H1 (cell line): Measurements from ENCODE around the gene CCR9. TPM values are rescaled to one million over a fixed set of nuclear protein-coding genes. Genes with fewer than 3 reads are reported as not detected.

ENCODE experiments used
- CTCF ChIA-PET: fragments of 300-600 bp; sonication (Branson Sonifier 250); formaldehyde crosslinking; loops from one replicate; lab custom pipeline; 2021; ENCODE audit not compliant: partially characterized antibody; lab: Charles Lee
- POLR2A ChIA-PET: fragments of 300-600 bp; sonication (Branson Sonifier 250); formaldehyde crosslinking; loops from one replicate; lab custom pipeline; 2021; ENCODE audit warnings: inconsistent platforms; ENCODE audit not compliant: partially characterized antibody; lab: Charles Lee
- DNase-seq, 2 experiments: peaks; one replicate each; pipeline versions ENCODE4 v3.0.0 to v3.0.0-alpha.2; 2010 to 2022; ENCODE audit warnings: low spot score in 2 of 2, low read depth in 1 of 2, mixed read lengths in 1 of 2
- FAIRE-seq: peaks from 2 replicates; lab custom pipeline; 2011; peaks lifted over from hg19 to GRCh38; lab: Jason Lieb, UNC
- H2AFZ ChIP-seq: 2 replicates; pipeline ENCODE4 v1.8.1; 2012; ENCODE audit warnings: low read length, inconsistent platforms
- H2AK5ac ChIP-seq: 2 replicates; pipeline ENCODE4 v1.6.1; 2013; ENCODE audit warnings: low read depth, low read length
- H2BK120ac ChIP-seq: replicated peaks from 2 replicates; pipeline ENCODE3; 2013; ENCODE audit warnings: low read depth, low read length, inconsistent platforms
- H2BK12ac ChIP-seq: 2 replicates; pipeline ENCODE4 v1.6.1; 2013; ENCODE audit warnings: low read depth, low read length
- H2BK15ac ChIP-seq: 2 replicates; pipeline ENCODE4 v1.6.1; 2013; ENCODE audit warnings: low read length
- H2BK20ac ChIP-seq: 2 replicates; pipeline ENCODE4 v1.6.1; 2013; ENCODE audit warnings: low read length
- H2BK5ac ChIP-seq: 2 replicates; pipeline ENCODE4 v1.6.1; 2013; ENCODE audit warnings: low read depth, low read length
- H3K14ac ChIP-seq: 2 replicates; pipeline ENCODE4 v1.6.1; 2013; ENCODE audit warnings: inconsistent platforms; ENCODE audit not compliant: insufficient read length
- H3K18ac ChIP-seq: 2 replicates; pipeline ENCODE4 v1.6.1; 2013; ENCODE audit warnings: low read length; ENCODE audit errors: extremely low read depth
- H3K23ac ChIP-seq: 2 replicates; pipeline ENCODE4 v1.6.1; 2013; ENCODE audit warnings: inconsistent platforms; ENCODE audit not compliant: insufficient read length
- H3K23me2 ChIP-seq: 2 replicates; pipeline ENCODE4 v1.6.1; 2013; ENCODE audit warnings: low read depth, low read length
- H3K27ac ChIP-seq: 2 replicates; pipeline ENCODE4 v1.6.1; 2011; ENCODE audit warnings: low read depth, low read length, inconsistent platforms
- H3K27me3 ChIP-seq, 4 experiments: replicated peaks in 1 of 4; 1 replicate in 1 of 4; 2 replicates in 3 of 4; pipeline versions ENCODE4 v1.6.1 to v1.8.1; 2011 to 2013; ENCODE audit warnings: low read length in 3 of 4, mild to moderate bottlenecking in 3 of 4, inconsistent platforms in 2 of 4, mixed read lengths in 2 of 4, moderate library complexity in 1 of 4; ENCODE audit not compliant: control insufficient read depth in 3 of 4, insufficient read depth in 3 of 4; ENCODE audit errors: extremely low read depth in 1 of 4
- H3K36me3 ChIP-seq, 4 experiments: 2 replicates each; pipeline versions ENCODE4 v1.6.1 to v1.8.1; 2011 to 2013; ENCODE audit warnings: mild to moderate bottlenecking in 4 of 4, low read length in 3 of 4, moderate library complexity in 2 of 4, control low read depth in 1 of 4, inconsistent platforms in 1 of 4; ENCODE audit not compliant: insufficient read depth in 4 of 4, control insufficient read depth in 2 of 4
- H3K4ac ChIP-seq: replicated peaks from 2 replicates; pipeline ENCODE3; 2013; ENCODE audit warnings: low read length, low read depth, mixed read lengths, inconsistent platforms; ENCODE audit not compliant: insufficient read length
- H3K4me1 ChIP-seq, 4 experiments: replicated peaks in 1 of 4; 1 replicate in 1 of 4; 2 replicates in 3 of 4; pipeline versions ENCODE4 v1.6.1 to v1.8.1; 2011 to 2013; ENCODE audit warnings: low read length in 3 of 4, inconsistent platforms in 2 of 4, mixed read lengths in 1 of 4; ENCODE audit not compliant: insufficient read depth in 4 of 4, control insufficient read depth in 3 of 4
- H3K4me2 ChIP-seq, 2 experiments: 2 replicates each; pipeline versions ENCODE4 v1.6.1 to v1.8.1; 2011 to 2013; ENCODE audit warnings: low read depth in 2 of 2, low read length in 2 of 2, control low read depth in 1 of 2, inconsistent platforms in 1 of 2, mild to moderate bottlenecking in 1 of 2; ENCODE audit not compliant: insufficient read depth in 1 of 2
- H3K4me3 ChIP-seq, 4 experiments: fragments of 200-600, 300-600 bp in 1 of 4; sonication (generic), shearing (Covaris generic), sonication (Bioruptor Twin) in 1 of 4; 2 replicates each; pipeline versions ENCODE4 v1.5.1 to v1.8.1; 2011 to 2016; ENCODE audit warnings: low read length in 4 of 4, low read depth in 3 of 4, control low read depth in 2 of 4, inconsistent platforms in 2 of 4, mild to moderate bottlenecking in 2 of 4, mixed read lengths in 1 of 4, moderate library complexity in 1 of 4; ENCODE audit not compliant: insufficient read depth in 2 of 4; ENCODE audit errors: extremely low read depth in 1 of 4
- H3K56ac ChIP-seq: replicated peaks from 2 replicates; pipeline ENCODE3; 2013; ENCODE audit warnings: low read depth, mild to moderate bottlenecking, mixed read lengths, low read length, inconsistent platforms; ENCODE audit not compliant: insufficient read length
- H3K79me1 ChIP-seq: 2 replicates; pipeline ENCODE4 v1.6.1; 2013; ENCODE audit warnings: low read depth, low read length, control low read depth
- H3K79me2 ChIP-seq, 2 experiments: 2 replicates each; pipeline versions ENCODE4 v1.6.1 to v1.8.1; 2012 to 2013; ENCODE audit warnings: low read length in 2 of 2, mild to moderate bottlenecking in 2 of 2, inconsistent platforms in 1 of 2; ENCODE audit not compliant: insufficient read depth in 2 of 2, control insufficient read depth in 1 of 2
- H3K9ac ChIP-seq, 4 experiments: replicated peaks in 1 of 4; 1 replicate in 1 of 4; 2 replicates in 3 of 4; pipeline versions ENCODE4 v1.6.1 to v1.8.1; 2011 to 2013; ENCODE audit warnings: low read depth in 3 of 4, low read length in 3 of 4, control low read depth in 2 of 4, mild to moderate bottlenecking in 2 of 4, moderate library complexity in 2 of 4, inconsistent platforms in 1 of 4; ENCODE audit errors: extremely low read depth in 1 of 4
- H3K9me3 ChIP-seq, 2 experiments: 2 replicates each; pipeline versions ENCODE4 v1.6.1 to v1.8.1; 2012 to 2013; ENCODE audit warnings: mild to moderate bottlenecking in 2 of 2, moderate library complexity in 2 of 2, control low read depth in 1 of 2, inconsistent platforms in 1 of 2, low read depth in 1 of 2, low read length in 1 of 2, mixed read lengths in 1 of 2; ENCODE audit not compliant: insufficient read depth in 2 of 2
- H4K20me1 ChIP-seq, 2 experiments: replicated peaks in 1 of 2; 2 replicates each; pipeline versions ENCODE3 to v1.8.1; 2011 to 2013; ENCODE audit warnings: inconsistent platforms in 2 of 2, low read length in 2 of 2, mild to moderate bottlenecking in 1 of 2; ENCODE audit not compliant: insufficient read depth in 2 of 2, control insufficient read depth in 1 of 2
- H4K5ac ChIP-seq: 2 replicates; pipeline ENCODE4 v1.6.1; 2013; ENCODE audit warnings: low read length, low read depth, mixed read lengths, inconsistent platforms; ENCODE audit not compliant: insufficient read length
- H4K8ac ChIP-seq: 2 replicates; pipeline ENCODE4 v1.8.0; 2013; ENCODE audit warnings: mild to moderate bottlenecking, moderate library complexity, low read length, inconsistent platforms; ENCODE audit not compliant: insufficient read depth; ENCODE audit errors: extremely low read depth
- H4K91ac ChIP-seq: replicated peaks from 2 replicates; pipeline ENCODE3; 2013; ENCODE audit warnings: low read length, mixed read lengths, inconsistent platforms; ENCODE audit not compliant: insufficient read length
- BACH1 ChIP-seq: IDR thresholded peaks from 2 replicates; pipeline ENCODE4 v1.6.1; 2012; ENCODE audit warnings: low read length, improper control_type of control experiment
- HDAC2 ChIP-seq, 2 experiments: fragments of 300-600 bp in 1 of 2; sonication (generic) in 1 of 2; IDR thresholded peaks; 2 replicates each; pipeline ENCODE4 v1.6.1; 2011 to 2012; ENCODE audit warnings: low read depth in 2 of 2, low read length in 2 of 2, mild to moderate bottlenecking in 2 of 2, moderate library complexity in 2 of 2, borderline replicate concordance in 1 of 2, inconsistent platforms in 1 of 2
- JUND ChIP-seq: IDR thresholded peaks from 2 replicates; pipeline ENCODE4 v1.6.1; 2011; ENCODE audit warnings: mild to moderate bottlenecking, improper control_type of control experiment, low read length
- KDM1A ChIP-seq: fragments of 200-600, 300-600 bp; sonication (generic); IDR thresholded peaks from 2 replicates; pipeline ENCODE4 v1.7.1; 2016; ENCODE audit warnings: mild to moderate bottlenecking, low read length, borderline replicate concordance
- KDM4A ChIP-seq: IDR thresholded peaks from one replicate; pipeline ENCODE4 v1.7.1; 2012; ENCODE audit warnings: low read depth, mild to moderate bottlenecking, moderate library complexity, low read length, inconsistent platforms; ENCODE audit not compliant: severe bottlenecking
- POU5F1 ChIP-seq: IDR thresholded peaks from 2 replicates; pipeline ENCODE4 v1.6.1; 2011; ENCODE audit warnings: low read depth, mild to moderate bottlenecking, low read length, moderate library complexity
- TEAD4 ChIP-seq: IDR thresholded peaks from 2 replicates; pipeline ENCODE4 v1.6.1; 2012; ENCODE audit warnings: low read depth, low read length, inconsistent platforms, mixed read lengths
- YY1 ChIP-seq: IDR thresholded peaks from 2 replicates; pipeline ENCODE4 v1.6.1; 2011; ENCODE audit warnings: low read depth, mild to moderate bottlenecking, low read length
- WGBS, 2 experiments: shearing (Covaris generic) in 1 of 2; methylation state at CpG; one replicate each; pipeline versions ENCODE4 v1.1.6 to v1.1.7; 2013 to 2015; ENCODE audit warnings: low lambda C conversion rate in 2 of 2, mixed read lengths in 2 of 2, inconsistent platforms in 1 of 2, low coverage in 1 of 2, missing lambda C conversion rate in 1 of 2; ENCODE audit not compliant: insufficient replicate concordance in 2 of 2, insufficient coverage in 1 of 2, insufficient read length in 1 of 2; ENCODE audit errors: extremely low coverage in 1 of 2, missing lambda C conversion rate in 1 of 2; 5-methylcytosine and 5-hydroxymethylcytosine counted together
- polyA plus RNA-seq, 7 experiments: library from polyadenylated mRNA; depleted of rRNA in 3 of 7; stranded (reverse) in 5 of 7; unstranded in 2 of 7; fragments of >200 nt in 5 of 7; fragments of 200-250 nt in 2 of 7; gene quantifications; 1 replicate in 5 of 7; 2 replicates in 1 of 7; 4 replicates in 1 of 7; pipeline versions ENCODE4 v1.2.1 to v1.2.3, GENCODE V29; 2011 to 2013; ENCODE audit warnings: missing spikeins in 2 of 7, mixed read lengths in 2 of 7
- total RNA-seq: library from RNA; stranded (reverse); fragmentation: NEBNext Ultra II Directional; extraction: Animal tissue kit (Norgen Biotek cat#: 25700); gene quantifications from 2 replicates; pipeline ENCODE4 v1.2.1, GENCODE V29; 2021
- TF ChIP-seq, protein P1 (sequence below): IDR thresholded peaks from 2 replicates; pipeline ENCODE4 v1.6.1; 2011; ENCODE audit warnings: low read length, improper control_type of control experiment
- TF ChIP-seq, protein P2 (sequence below), 3 experiments: IDR thresholded peaks; 1 replicate in 2 of 3; 2 replicates in 1 of 3; pipeline versions ENCODE4 v1.5.1 to v1.6.1; 2011; ENCODE audit warnings: low read length in 3 of 3, mild to moderate bottlenecking in 3 of 3, inconsistent platforms in 2 of 3, low read depth in 1 of 3, moderate library complexity in 1 of 3; ENCODE audit not compliant: insufficient read depth in 1 of 3; ENCODE audit errors: control extremely low read depth in 1 of 3

The CCR9 gene
- total and polyA plus RNA-seq, 2 of the 8 experiments (the other 6 are each of a cell fraction or from before 2014, with no cell fraction given), result not detected

DNA sequence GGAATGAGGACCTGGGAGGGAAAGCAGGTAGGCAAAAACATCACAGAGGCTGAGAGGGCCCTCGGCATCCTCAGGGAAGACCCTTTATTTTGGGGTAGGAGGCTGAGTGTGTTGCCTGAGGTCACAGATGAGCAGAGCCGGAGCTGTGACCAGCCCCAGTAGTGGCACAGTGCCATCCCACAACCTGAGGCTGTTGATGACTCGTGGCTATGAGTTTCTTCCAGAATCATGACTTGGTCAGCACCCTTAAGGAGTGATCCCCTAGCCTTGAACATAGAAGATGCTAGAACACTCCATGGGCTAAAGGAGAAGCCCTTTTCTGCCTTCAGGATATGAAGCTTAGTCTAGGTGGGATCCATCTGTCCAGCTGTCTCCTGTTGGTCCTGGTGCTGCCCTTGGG is 37.4 kb downstream of the CCR9 start:
- Histone ChIP-seq H3K79me2 (no peaks in the 10 kb centered on the region), H2BK12ac (no peak overlapping the region), H3K4me3 (no peak overlapping the region), H3K4me1 (no peaks in the 10 kb centered on the region), H3K4ac (no peak overlapping the region), H3K9me3 (no peaks in the 10 kb centered on the region), H2AK5ac (no peak overlapping the region), H2BK15ac (no peak overlapping the region), H4K20me1 (peaks cover 0 to 2% of the 10 kb centered on the region in 2 experiments), H2BK5ac (no peak overlapping the region), H3K9ac (no peak overlapping the region), H3K36me3 (peaks cover 0 to 30% (median 11%) of the 10 kb centered on the region in 4 experiments; a peak in 7 of 8 replicates), H4K5ac (no peak overlapping the region), H3K56ac (no peak overlapping the region), H2AFZ (no peak overlapping the region), H3K14ac (no peak overlapping the region), H2BK120ac (no peak overlapping the region), H3K23me2 (no peaks in the 10 kb centered on the region), H3K27me3 (no peaks in the 10 kb centered on the region), H3K23ac (no peak overlapping the region), H3K79me1 (no peaks in the 10 kb centered on the region; the same call in 1 of the 2 replicates), H4K91ac (no peak overlapping the region), H2BK20ac (no peak overlapping the region), H4K8ac (no peak overlapping the region), H3K4me2 (no peak overlapping the region), H3K27ac (no peak overlapping the region), H3K18ac (no peak overlapping the region)
- DNase-seq, result no peak
- FAIRE-seq, result no peak
- ChIA-PET CTCF (interaction anchor here (3.2 to 5.4 kb wide), 2 partner anchors 15 to 17 kb away, joined by 10 to 35 read pairs; no protein-coding TSS in a partner anchor), POLR2A (interaction anchor here (0.7 kb wide), 1 partner anchor 120 kb away, joined by 3 read pairs; no protein-coding TSS in a partner anchor)
- 83% methylated on average over 3 of the region's 3 CpGs; no CpG with 5 or more reads in 1 of the 2 experiments for WGBS, 2 experiments
- no peak for TF ChIP-seq KDM1A
- TF ChIP-seq, protein P1, sequence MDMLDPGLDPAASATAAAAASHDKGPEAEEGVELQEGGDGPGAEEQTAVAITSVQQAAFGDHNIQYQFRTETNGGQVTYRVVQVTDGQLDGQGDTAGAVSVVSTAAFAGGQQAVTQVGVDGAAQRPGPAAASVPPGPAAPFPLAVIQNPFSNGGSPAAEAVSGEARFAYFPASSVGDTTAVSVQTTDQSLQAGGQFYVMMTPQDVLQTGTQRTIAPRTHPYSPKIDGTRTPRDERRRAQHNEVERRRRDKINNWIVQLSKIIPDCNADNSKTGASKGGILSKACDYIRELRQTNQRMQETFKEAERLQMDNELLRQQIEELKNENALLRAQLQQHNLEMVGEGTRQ, result no peak
- TF ChIP-seq TEAD4, result no peak
- no peak for TF ChIP-seq POU5F1
- TF ChIP-seq BACH1, result no peak
- TF ChIP-seq KDM4A, result no peak
- no peak for TF ChIP-seq JUND
- TF ChIP-seq, protein P2, sequence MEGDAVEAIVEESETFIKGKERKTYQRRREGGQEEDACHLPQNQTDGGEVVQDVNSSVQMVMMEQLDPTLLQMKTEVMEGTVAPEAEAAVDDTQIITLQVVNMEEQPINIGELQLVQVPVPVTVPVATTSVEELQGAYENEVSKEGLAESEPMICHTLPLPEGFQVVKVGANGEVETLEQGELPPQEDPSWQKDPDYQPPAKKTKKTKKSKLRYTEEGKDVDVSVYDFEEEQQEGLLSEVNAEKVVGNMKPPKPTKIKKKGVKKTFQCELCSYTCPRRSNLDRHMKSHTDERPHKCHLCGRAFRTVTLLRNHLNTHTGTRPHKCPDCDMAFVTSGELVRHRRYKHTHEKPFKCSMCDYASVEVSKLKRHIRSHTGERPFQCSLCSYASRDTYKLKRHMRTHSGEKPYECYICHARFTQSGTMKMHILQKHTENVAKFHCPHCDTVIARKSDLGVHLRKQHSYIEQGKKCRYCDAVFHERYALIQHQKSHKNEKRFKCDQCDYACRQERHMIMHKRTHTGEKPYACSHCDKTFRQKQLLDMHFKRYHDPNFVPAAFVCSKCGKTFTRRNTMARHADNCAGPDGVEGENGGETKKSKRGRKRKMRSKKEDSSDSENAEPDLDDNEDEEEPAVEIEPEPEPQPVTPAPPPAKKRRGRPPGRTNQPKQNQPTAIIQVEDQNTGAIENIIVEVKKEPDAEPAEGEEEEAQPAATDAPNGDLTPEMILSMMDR (IDR thresholded peaks at IDR 0.05; ENCODE audit: control extremely low read depth in 1 of 3, insufficient read depth in 1 of 3, low read depth in 1 of 3, low read length in 3 of 3), result no peak
- no peak for TF ChIP-seq YY1
- no peak for TF ChIP-seq HDAC2 (IDR thresholded peaks at IDR 0.05; ENCODE audit: borderline replicate concordance in 1 of 2, low read depth in 2 of 2, low read length in 2 of 2)
